IMR-90 (cell line): ENCODE data around the gene OR10H1. TPM values are rescaled to one million over a fixed set of nuclear protein-coding genes. Genes with fewer than 3 reads are reported as not detected.

Experiments used
- ATAC-seq: fragments of 200-7000 bp; cut with Tn5 transposase; 2 replicates; pipeline ENCODE4 v1.9.1; 2020; ENCODE audit warnings: low read depth, mild to moderate bottlenecking, moderate library complexity
- BruUV-seq: library from RNA; stranded (reverse); fragments of 400-500 nt; replicated peaks from 2 replicates; lab custom pipeline; 2021; lab: Mats Ljungman, UMichigan
- CTCF ChIA-PET: fragments of 300-600 bp; formaldehyde crosslinking; extraction: SDS; loops from one replicate; lab custom pipeline; 2021; ENCODE audit warnings: antibody characterized with exemption; lab: Yijun Ruan, JAX
- POLR2A ChIA-PET: fragments of 300-600 bp; sonication (Branson Sonifier 250); formaldehyde crosslinking; loops from one replicate; lab custom pipeline; 2022; ENCODE audit warnings: antibody characterized with exemption; ENCODE audit not compliant: unreplicated experiment; lab: Charles Lee
- DNase-seq: peaks from one replicate; pipeline ENCODE4 v3.0.0; 2013
- H2AFZ ChIP-seq: replicated peaks from 2 replicates; pipeline ENCODE3; 2013; ENCODE audit warnings: low read length, mild to moderate bottlenecking; ENCODE audit not compliant: poor library complexity
- H2AK5ac ChIP-seq: 2 replicates; pipeline ENCODE4 v1.6.1; 2013; ENCODE audit warnings: low read depth, low read length, inconsistent platforms
- H2AK9ac ChIP-seq: replicated peaks from 2 replicates; pipeline ENCODE3; 2013; ENCODE audit warnings: mild to moderate bottlenecking, low read depth, low read length, moderate library complexity; ENCODE audit not compliant: poor library complexity
- H2BK120ac ChIP-seq: 2 replicates; pipeline ENCODE4 v1.6.1; 2013; ENCODE audit warnings: low read depth, low read length, inconsistent platforms
- H2BK15ac ChIP-seq: 3 replicates; pipeline ENCODE4 v1.6.1; 2013; ENCODE audit warnings: low read depth, low read length, inconsistent platforms
- H2BK20ac ChIP-seq: 2 replicates; pipeline ENCODE4 v1.6.1; 2013; ENCODE audit warnings: low read depth, mild to moderate bottlenecking, inconsistent platforms, low read length, moderate library complexity
- H2BK5ac ChIP-seq: 2 replicates; pipeline ENCODE4 v1.6.1; 2013; ENCODE audit warnings: mild to moderate bottlenecking, low read depth, low read length, inconsistent platforms; ENCODE audit not compliant: poor library complexity, severe bottlenecking
- H3K14ac ChIP-seq: replicated peaks from 2 replicates; pipeline ENCODE4 v1.6.1; 2013; ENCODE audit warnings: low read depth, low read length, inconsistent platforms
- H3K18ac ChIP-seq: 2 replicates; pipeline ENCODE4 v1.6.1; 2013; ENCODE audit warnings: low read depth, low read length, control low read depth
- H3K23ac ChIP-seq: 2 replicates; pipeline ENCODE4 v1.6.1; 2013; ENCODE audit warnings: low read depth, low read length, inconsistent platforms
- H3K27ac ChIP-seq: 2 replicates; pipeline ENCODE4 v1.5.1; 2013; ENCODE audit warnings: mild to moderate bottlenecking, control low read depth, low read length; ENCODE audit not compliant: insufficient read depth
- H3K27me3 ChIP-seq: 2 replicates; pipeline ENCODE4 v1.6.1; 2013; ENCODE audit warnings: low read length; ENCODE audit not compliant: control insufficient read depth, insufficient read depth
- H3K36me3 ChIP-seq: 2 replicates; pipeline ENCODE4 v1.6.1; 2013; ENCODE audit warnings: low read length, mixed read lengths; ENCODE audit not compliant: control insufficient read depth, insufficient read depth
- H3K4ac ChIP-seq: 2 replicates; pipeline ENCODE4 v1.6.1; 2013; ENCODE audit warnings: low read depth, low read length, inconsistent platforms
- H3K4me1 ChIP-seq: 2 replicates; pipeline ENCODE4 v1.6.1; 2013; ENCODE audit warnings: low read length, mixed read lengths; ENCODE audit not compliant: control insufficient read depth, insufficient read depth
- H3K4me2 ChIP-seq: 2 replicates; pipeline ENCODE4 v1.6.1; 2013; ENCODE audit warnings: low read depth, mild to moderate bottlenecking, control low read depth, low read length, moderate library complexity
- H3K4me3 ChIP-seq: 2 replicates; pipeline ENCODE4 v1.5.1; 2013; ENCODE audit warnings: low read depth, mild to moderate bottlenecking, control low read depth, low read length, moderate library complexity; ENCODE audit not compliant: insufficient read depth
- H3K56ac ChIP-seq: 2 replicates; pipeline ENCODE4 v1.6.1; 2013; ENCODE audit warnings: low read length, inconsistent platforms; ENCODE audit not compliant: insufficient read depth; ENCODE audit errors: extremely low read depth
- H3K79me1 ChIP-seq, 2 experiments: 2 replicates each; pipeline ENCODE4 v1.6.1; 2013; ENCODE audit warnings: low read length in 2 of 2, inconsistent platforms in 1 of 2, low read depth in 1 of 2
- H3K9ac ChIP-seq: 2 replicates; pipeline ENCODE4 v1.6.1; 2013; ENCODE audit warnings: low read depth, low read length, control low read depth
- H3K9me1 ChIP-seq: 2 replicates; pipeline ENCODE4 v1.6.1; 2013; ENCODE audit warnings: low read length, inconsistent platforms; ENCODE audit not compliant: insufficient read depth
- H3K9me3 ChIP-seq: 2 replicates; pipeline ENCODE4 v1.6.1; 2013; ENCODE audit warnings: low read length; ENCODE audit not compliant: control insufficient read depth, insufficient read depth
- H4K20me1 ChIP-seq: 2 replicates; pipeline ENCODE4 v1.6.1; 2013; ENCODE audit warnings: low read length, inconsistent platforms; ENCODE audit not compliant: insufficient read depth
- H4K5ac ChIP-seq: 2 replicates; pipeline ENCODE4 v1.6.1; 2013; ENCODE audit warnings: mild to moderate bottlenecking, low read depth, low read length, control low read depth
- H4K8ac ChIP-seq, 2 experiments: 2 replicates each; pipeline ENCODE4 v1.6.1; 2013; ENCODE audit warnings: low read depth in 2 of 2, low read length in 2 of 2, control low read depth in 1 of 2, inconsistent platforms in 1 of 2
- H4K91ac ChIP-seq: 2 replicates; pipeline ENCODE4 v1.6.1; 2013; ENCODE audit warnings: low read depth, low read length, inconsistent platforms; ENCODE audit not compliant: insufficient read depth
- CEBPB ChIP-seq: IDR thresholded peaks from 2 replicates; pipeline ENCODE4 v1.6.1; 2012; ENCODE audit warnings: low read depth, low read length, improper control_type of control experiment
- CTCF ChIP-seq: conservative IDR thresholded peaks from 2 replicates; pipeline ENCODE4 v1.5.1; 2012; ENCODE audit warnings: mild to moderate bottlenecking, low read depth, low read length, improper control_type of control experiment
- FOS ChIP-seq: fragments of 150-350 bp; IDR thresholded peaks from 2 replicates; pipeline ENCODE4 v1.6.1; 2016; ENCODE audit warnings: low read depth, low read length
- MAZ ChIP-seq: IDR thresholded peaks from 2 replicates; pipeline ENCODE4 v1.6.1; 2012; ENCODE audit warnings: low read depth, mild to moderate bottlenecking, low read length, improper control_type of control experiment, moderate library complexity, borderline replicate concordance
- MXI1 ChIP-seq: IDR thresholded peaks from 2 replicates; pipeline ENCODE4 v1.6.1; 2012; ENCODE audit warnings: low read depth, mild to moderate bottlenecking, low read length, moderate library complexity, borderline replicate concordance
- USF2 ChIP-seq: fragments of 150-350 bp; IDR thresholded peaks from 2 replicates; pipeline ENCODE4 v1.6.1; 2017; ENCODE audit warnings: mild to moderate bottlenecking, antibody characterized with exemption, low read length, low read depth
- WGBS, 2 experiments: methylation state at CpG; one replicate each; pipeline versions ENCODE4 v1.1.5 to v1.1.7; 2013; ENCODE audit warnings: missing lambda C conversion rate in 2 of 2; ENCODE audit not compliant: insufficient read length in 1 of 2; ENCODE audit errors: extremely low coverage in 2 of 2; 5-methylcytosine and 5-hydroxymethylcytosine counted together
- dilution Hi-C: fragments of 300-500 bp; cut with HindIII; formaldehyde crosslinking; loops from one replicate; pipeline ENCODE4 v1.14.3; 2018; ENCODE audit warnings: low sequenced_read_pairs; ENCODE audit not compliant: unreplicated experiment
- in situ Hi-C: fragments of 300-500 bp; cut with MboI; formaldehyde crosslinking; loops from 3 replicates; pipeline ENCODE4 v1.14.3; 2019; ENCODE audit warnings: low sequenced_read_pairs, inconsistent platforms, mixed read lengths
- intact Hi-C: fragments of 100-400 bp; cut with micrococcal nuclease; formaldehyde crosslinking; loops from 2 replicates; pipeline ENCODE4 v1.10.0; 2022
- polyA plus RNA-seq, 3 experiments: library from polyadenylated mRNA; depleted of rRNA; stranded (reverse); fragments of >200 nt; gene quantifications; 2 replicates each; pipeline ENCODE4 v1.2.3, GENCODE V29; 2012; ENCODE audit warnings: low replicate concordance in 1 of 3
- total RNA-seq: library from RNA; depleted of rRNA; stranded (reverse); fragments of >200 nt; gene quantifications from 2 replicates; pipeline ENCODE4 v1.2.3, GENCODE V29; 2012; rRNA removed

Gene OR10H1
- total and polyA plus RNA-seq, 2 of the 4 experiments (the other 2 are of a cell fraction), result not detected

GRCh38 chr19:15758379-15758778, 57.1 kb downstream of the OR10H1 start:
- no peak overlapping the region for H2BK120ac ChIP-seq
- H4K91ac ChIP-seq, result no peak overlapping the region
- no peaks in the 10 kb centered on the region for H3K9me1 ChIP-seq
- no peak for ATAC-seq
- H3K27me3 ChIP-seq, result no peaks in the 10 kb centered on the region
- H3K4ac ChIP-seq, result no peak overlapping the region
- no peak for DNase-seq
- no peak for TF ChIP-seq MXI1
- no peak for TF ChIP-seq CEBPB
- no peak for TF ChIP-seq MAZ
- TF ChIP-seq USF2, result no peak
- no peak for TF ChIP-seq CTCF
- no peak for TF ChIP-seq FOS
- no peak overlapping the region for H3K56ac ChIP-seq
- no peak overlapping the region for H3K23ac ChIP-seq
- H3K27ac ChIP-seq, result no peak overlapping the region
- no peak overlapping the region for H3K14ac ChIP-seq
- H4K8ac ChIP-seq, result no peak overlapping the region
- intact Hi-C loops, result no loop called here
- no peak overlapping the region for H2AFZ ChIP-seq
- H2AK9ac ChIP-seq, result no peak overlapping the region
- no CpG with 5 or more reads among the region's 2 CpGs for WGBS, 2 experiments
- H4K5ac ChIP-seq, result no peak overlapping the region
- no peak overlapping the region for H2AK5ac ChIP-seq
- H3K4me1 ChIP-seq, result no peaks in the 10 kb centered on the region
- no peak overlapping the region for H3K4me3 ChIP-seq
- no peak overlapping the region for H2BK5ac ChIP-seq
- no peak overlapping the region for H2BK20ac ChIP-seq
- no peak overlapping the region for H3K18ac ChIP-seq
- ChIA-PET POLR2A (no interaction called here), CTCF (no interaction called here)
- no peak overlapping the region for H3K4me2 ChIP-seq
- H4K20me1 ChIP-seq, result no peaks in the 10 kb centered on the region
- no peaks in the 10 kb centered on the region for H3K36me3 ChIP-seq
- no TSS peak for BruUV-seq
- H3K9ac ChIP-seq, result no peak overlapping the region
- H3K9me3 ChIP-seq, result peaks cover 19% of the 10 kb centered on the region
- dilution Hi-C loops, result no loop called here
- in situ Hi-C loops, result no loop called here
- no peak overlapping the region for H2BK15ac ChIP-seq
- H3K79me1 ChIP-seq, result no peaks in the 10 kb centered on the region

Other genes with a start within 250 kb of the OR10H1 start
- not detected in 2 replicates for gene CYP4F8, start 200.4 kb downstream of the OR10H1 start, total RNA-seq
- gene CYP4F8, start 200.4 kb downstream of the OR10H1 start, polyA plus RNA-seq (2012; rRNA removed), result not detected in 2 replicates
- not detected in 2 replicates for gene CYP4F3, start 174.8 kb downstream of the OR10H1 start, total RNA-seq
- not detected in 2 replicates for gene CYP4F3, start 174.8 kb downstream of the OR10H1 start, polyA plus RNA-seq (2012; rRNA removed)
- gene CYP4F12, start 142.6 kb downstream of the OR10H1 start, total RNA-seq, result not detected in 2 replicates
- gene CYP4F12, start 142.6 kb downstream of the OR10H1 start, polyA plus RNA-seq (2012; rRNA removed), result not detected in 2 replicates
- not detected in 2 replicates for gene OR10H2, start 87.6 kb downstream of the OR10H1 start, total RNA-seq
- gene OR10H2, start 87.6 kb downstream of the OR10H1 start, polyA plus RNA-seq (2012; rRNA removed), result not detected in 2 replicates
- gene OR10H3, start 77.7 kb downstream of the OR10H1 start, total RNA-seq, result not detected in 2 replicates
- not detected in 2 replicates for gene OR10H3, start 77.7 kb downstream of the OR10H1 start, polyA plus RNA-seq (2012; rRNA removed)
- gene OR10H5, start 28.0 kb downstream of the OR10H1 start, total RNA-seq, result not detected in 2 replicates
- not detected in 2 replicates for gene OR10H5, start 28.0 kb downstream of the OR10H1 start, polyA plus RNA-seq (2012; rRNA removed)
- gene CYP4F2, start 82.4 kb upstream of the OR10H1 start, total RNA-seq, result not detected in 2 replicates
- gene CYP4F2, start 82.4 kb upstream of the OR10H1 start, polyA plus RNA-seq (2012; rRNA removed), result not detected in 2 replicates
- gene CYP4F11, start 118.9 kb upstream of the OR10H1 start, total RNA-seq, result not detected in 2 replicates
- gene CYP4F11, start 118.9 kb upstream of the OR10H1 start, polyA plus RNA-seq (2012; rRNA removed), result not detected in 2 replicates
- gene OR10H4, start 133.3 kb upstream of the OR10H1 start, total RNA-seq, result not detected in 2 replicates
- gene OR10H4, start 133.3 kb upstream of the OR10H1 start, polyA plus RNA-seq (2012; rRNA removed), result not detected in 2 replicates